K562 (cell line): Measurements from ENCODE around the gene DYNC1H1. TPM values are rescaled to one million over a fixed set of nuclear protein-coding genes. Genes with fewer than 3 reads are reported as not detected.
A peak's percentile ranks its signal among the peaks of the same experiment; 100 is the strongest.

ENCODE experiments used
- EGR1 ChIP-seq: fragments of 450-650 bp; conservative IDR thresholded peaks from 2 replicates; pipeline ENCODE4 v1.6.1; 2017; ENCODE audit warnings: mild to moderate bottlenecking
- FOXJ2 ChIP-seq: fragments of 200-800 bp; sonication (Bioruptor generic); IDR thresholded peaks from 2 replicates; pipeline ENCODE4 v1.6.1; 2016; ENCODE audit warnings: missing genetic modification characterization, missing compliant biosample characterization
- MYC ChIP-seq, 2 experiments: fragments of 250-450 bp in 1 of 2; sonication (Bioruptor Pico) in 1 of 2; IDR thresholded peaks; 2 replicates each; pipeline versions ENCODE4 v1.5.1 to v1.6.1; 2012 to 2021; ENCODE audit warnings: low read depth in 2 of 2, borderline replicate concordance in 1 of 2, improper control_type of control experiment in 1 of 2, low read length in 1 of 2, mild to moderate bottlenecking in 1 of 2, moderate library complexity in 1 of 2
- POLR2G ChIP-seq: fragments of 200-400 bp; formaldehyde crosslinking; IDR thresholded peaks from 2 replicates; pipeline ENCODE4 v1.6.1; 2017; ENCODE audit warnings: low read depth, mild to moderate bottlenecking, antibody characterized with exemption, low read length, moderate library complexity
- ZBTB7A ChIP-seq: IDR thresholded peaks from 2 replicates; pipeline ENCODE4 v1.6.1; 2011; ENCODE audit warnings: low read depth, mild to moderate bottlenecking, low read length, moderate library complexity, borderline replicate concordance; ENCODE audit not compliant: control insufficient read depth
- polyA plus RNA-seq, 8 experiments: library from polyadenylated mRNA; depleted of rRNA in 4 of 8; stranded (reverse) in 5 of 8; unstranded in 3 of 8; fragments of >200 nt; fragmentation: Nextera tagmentation in 2 of 8; fragmentation: Illumina TruSeq in 1 of 8; extraction: Ambion mirVana in 2 of 8; extraction: Trizol in 1 of 8; gene quantifications; 2 replicates each; pipeline versions ENCODE4 v1.2.1 to v1.2.3, GENCODE V29; 2011 to 2014; ENCODE audit warnings: inconsistent platforms in 1 of 8, missing spikeins in 1 of 8
- total RNA-seq, 7 experiments: library from RNA; depleted of rRNA in 6 of 7; stranded (reverse); fragments of >200 nt in 6 of 7; fragmentation: Illumina TruSeq in 2 of 7; extraction: Trizol in 2 of 7; gene quantifications; 2 replicates each; pipeline versions ENCODE4 v1.2.1 to v1.2.3, GENCODE V29; 2011 to 2021; ENCODE audit warnings: low replicate concordance in 1 of 7
- TF ChIP-seq, protein P1 (sequence below), 2 experiments: fragments of 450-650 bp; formaldehyde crosslinking in 1 of 2; IDR thresholded peaks; 2 replicates each; pipeline versions ENCODE4 v1.4.0 to v1.6.1; 2014 to 2020; ENCODE audit warnings: mild to moderate bottlenecking in 2 of 2, borderline replicate concordance in 1 of 2, low read depth in 1 of 2
- TF ChIP-seq, protein P2 (sequence below): sonication (generic); formaldehyde crosslinking; IDR thresholded peaks from 2 replicates; pipeline ENCODE4 v1.8.0; 2022; ENCODE audit warnings: missing genetic modification reagents, mild to moderate bottlenecking, moderate library complexity, borderline replicate concordance
- TF ChIP-seq, protein P3 (sequence below): fragments of 450-650 bp; IDR thresholded peaks from 2 replicates; pipeline ENCODE4 v1.6.1; 2018; ENCODE audit not compliant: partially characterized antibody
- TF ChIP-seq, protein P4 (sequence below): fragments of 450-650 bp; formaldehyde crosslinking; IDR thresholded peaks from 2 replicates; pipeline ENCODE4 v1.4.0; 2020; ENCODE audit warnings: mild to moderate bottlenecking, moderate library complexity

Gene DYNC1H1
- total and polyA plus RNA-seq, 9 of the 15 experiments (the other 6 are each of a cell fraction or from before 2014, with no cell fraction given) = 31.9 to 335 (median 115) TPM

DNA sequence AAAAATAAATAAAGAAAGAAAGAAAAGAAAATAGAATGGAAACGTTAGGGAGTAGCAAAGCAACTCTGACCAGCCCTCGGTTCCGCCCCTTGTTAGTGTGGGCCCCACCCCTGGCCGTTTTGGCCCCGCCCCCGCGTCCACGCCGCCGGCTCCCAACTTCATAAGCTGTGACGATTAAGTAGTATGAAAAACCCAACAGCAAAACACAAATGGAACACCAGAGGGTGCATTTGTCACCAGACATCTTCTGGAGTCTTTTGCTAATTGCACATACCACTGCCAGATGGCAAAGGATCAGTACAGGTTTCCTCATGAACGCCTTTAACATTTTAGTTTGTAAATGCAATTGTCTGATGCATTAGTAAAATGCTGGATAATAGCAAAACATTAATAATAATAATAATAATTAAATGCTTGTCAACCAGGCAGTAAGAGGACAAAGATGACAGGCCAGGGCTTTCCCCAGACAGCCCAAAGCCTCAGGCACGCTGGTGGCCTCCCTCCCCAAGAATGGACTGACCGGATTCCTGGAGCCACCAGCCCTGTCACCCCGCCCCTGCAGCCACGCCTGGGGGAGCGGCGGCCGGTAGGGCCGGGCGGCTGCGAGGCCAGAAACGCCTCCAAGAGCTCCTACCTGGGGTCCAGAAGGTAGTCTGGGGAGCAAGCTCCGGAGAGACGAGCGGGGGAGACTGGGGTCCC is 98.9 kb downstream of the DYNC1H1 start (continued):
- TF ChIP-seq, protein P1, sequence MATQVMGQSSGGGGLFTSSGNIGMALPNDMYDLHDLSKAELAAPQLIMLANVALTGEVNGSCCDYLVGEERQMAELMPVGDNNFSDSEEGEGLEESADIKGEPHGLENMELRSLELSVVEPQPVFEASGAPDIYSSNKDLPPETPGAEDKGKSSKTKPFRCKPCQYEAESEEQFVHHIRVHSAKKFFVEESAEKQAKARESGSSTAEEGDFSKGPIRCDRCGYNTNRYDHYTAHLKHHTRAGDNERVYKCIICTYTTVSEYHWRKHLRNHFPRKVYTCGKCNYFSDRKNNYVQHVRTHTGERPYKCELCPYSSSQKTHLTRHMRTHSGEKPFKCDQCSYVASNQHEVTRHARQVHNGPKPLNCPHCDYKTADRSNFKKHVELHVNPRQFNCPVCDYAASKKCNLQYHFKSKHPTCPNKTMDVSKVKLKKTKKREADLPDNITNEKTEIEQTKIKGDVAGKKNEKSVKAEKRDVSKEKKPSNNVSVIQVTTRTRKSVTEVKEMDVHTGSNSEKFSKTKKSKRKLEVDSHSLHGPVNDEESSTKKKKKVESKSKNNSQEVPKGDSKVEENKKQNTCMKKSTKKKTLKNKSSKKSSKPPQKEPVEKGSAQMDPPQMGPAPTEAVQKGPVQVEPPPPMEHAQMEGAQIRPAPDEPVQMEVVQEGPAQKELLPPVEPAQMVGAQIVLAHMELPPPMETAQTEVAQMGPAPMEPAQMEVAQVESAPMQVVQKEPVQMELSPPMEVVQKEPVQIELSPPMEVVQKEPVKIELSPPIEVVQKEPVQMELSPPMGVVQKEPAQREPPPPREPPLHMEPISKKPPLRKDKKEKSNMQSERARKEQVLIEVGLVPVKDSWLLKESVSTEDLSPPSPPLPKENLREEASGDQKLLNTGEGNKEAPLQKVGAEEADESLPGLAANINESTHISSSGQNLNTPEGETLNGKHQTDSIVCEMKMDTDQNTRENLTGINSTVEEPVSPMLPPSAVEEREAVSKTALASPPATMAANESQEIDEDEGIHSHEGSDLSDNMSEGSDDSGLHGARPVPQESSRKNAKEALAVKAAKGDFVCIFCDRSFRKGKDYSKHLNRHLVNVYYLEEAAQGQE (IDR thresholded peaks at IDR 0.05; ENCODE audit: borderline replicate concordance) = peak; percentile 31; the same call in 1 of the 2 replicates
- TF ChIP-seq, protein P1 (CRISPR knock-in tag; IDR thresholded peaks at IDR 0.05; ENCODE audit: low read depth) = no peak
- TF ChIP-seq MYC (IDR thresholded peaks at IDR 0.05; ENCODE audit: low read depth, low read length) = peak; percentile 15; the same call in 1 of the 2 replicates
- TF ChIP-seq MYC (CRISPR knock-in tag; IDR thresholded peaks at IDR 0.05; ENCODE audit: borderline replicate concordance, low read depth) = no peak
- TF ChIP-seq EGR1 = peak; percentile 36; the same call in 1 of the 2 replicates
- no peak for TF ChIP-seq FOXJ2 (tag)
- TF ChIP-seq, protein P2, sequence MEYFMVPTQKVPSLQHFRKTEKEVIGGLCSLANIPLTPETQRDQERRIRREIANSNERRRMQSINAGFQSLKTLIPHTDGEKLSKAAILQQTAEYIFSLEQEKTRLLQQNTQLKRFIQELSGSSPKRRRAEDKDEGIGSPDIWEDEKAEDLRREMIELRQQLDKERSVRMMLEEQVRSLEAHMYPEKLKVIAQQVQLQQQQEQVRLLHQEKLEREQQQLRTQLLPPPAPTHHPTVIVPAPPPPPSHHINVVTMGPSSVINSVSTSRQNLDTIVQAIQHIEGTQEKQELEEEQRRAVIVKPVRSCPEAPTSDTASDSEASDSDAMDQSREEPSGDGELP (CRISPR knock-in tag) = peak; percentile 11; the same call in 1 of the 2 replicates
- TF ChIP-seq, protein P3, sequence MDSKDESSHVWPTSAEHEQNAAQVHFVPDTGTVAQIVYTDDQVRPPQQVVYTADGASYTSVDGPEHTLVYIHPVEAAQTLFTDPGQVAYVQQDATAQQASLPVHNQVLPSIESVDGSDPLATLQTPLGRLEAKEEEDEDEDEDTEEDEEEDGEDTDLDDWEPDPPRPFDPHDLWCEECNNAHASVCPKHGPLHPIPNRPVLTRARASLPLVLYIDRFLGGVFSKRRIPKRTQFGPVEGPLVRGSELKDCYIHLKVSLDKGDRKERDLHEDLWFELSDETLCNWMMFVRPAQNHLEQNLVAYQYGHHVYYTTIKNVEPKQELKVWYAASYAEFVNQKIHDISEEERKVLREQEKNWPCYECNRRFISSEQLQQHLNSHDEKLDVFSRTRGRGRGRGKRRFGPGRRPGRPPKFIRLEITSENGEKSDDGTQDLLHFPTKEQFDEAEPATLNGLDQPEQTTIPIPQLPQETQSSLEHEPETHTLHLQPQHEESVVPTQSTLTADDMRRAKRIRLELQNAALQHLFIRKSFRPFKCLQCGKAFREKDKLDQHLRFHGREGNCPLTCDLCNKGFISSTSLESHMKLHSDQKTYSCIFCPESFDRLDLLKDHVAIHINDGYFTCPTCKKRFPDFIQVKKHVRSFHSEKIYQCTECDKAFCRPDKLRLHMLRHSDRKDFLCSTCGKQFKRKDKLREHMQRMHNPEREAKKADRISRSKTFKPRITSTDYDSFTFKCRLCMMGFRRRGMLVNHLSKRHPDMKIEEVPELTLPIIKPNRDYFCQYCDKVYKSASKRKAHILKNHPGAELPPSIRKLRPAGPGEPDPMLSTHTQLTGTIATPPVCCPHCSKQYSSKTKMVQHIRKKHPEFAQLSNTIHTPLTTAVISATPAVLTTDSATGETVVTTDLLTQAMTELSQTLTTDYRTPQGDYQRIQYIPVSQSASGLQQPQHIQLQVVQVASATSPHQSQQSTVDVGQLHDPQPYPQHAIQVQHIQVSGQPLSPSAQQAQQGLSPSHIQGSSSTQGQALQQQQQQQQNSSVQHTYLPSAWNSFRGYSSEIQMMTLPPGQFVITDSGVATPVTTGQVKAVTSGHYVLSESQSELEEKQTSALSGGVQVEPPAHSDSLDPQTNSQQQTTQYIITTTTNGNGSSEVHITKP = peak; percentile 95
- TF ChIP-seq ZBTB7A = 0 out of 2 replicates have a peak, but pooled peaks have one; percentile 21
- TF ChIP-seq, protein P4, sequence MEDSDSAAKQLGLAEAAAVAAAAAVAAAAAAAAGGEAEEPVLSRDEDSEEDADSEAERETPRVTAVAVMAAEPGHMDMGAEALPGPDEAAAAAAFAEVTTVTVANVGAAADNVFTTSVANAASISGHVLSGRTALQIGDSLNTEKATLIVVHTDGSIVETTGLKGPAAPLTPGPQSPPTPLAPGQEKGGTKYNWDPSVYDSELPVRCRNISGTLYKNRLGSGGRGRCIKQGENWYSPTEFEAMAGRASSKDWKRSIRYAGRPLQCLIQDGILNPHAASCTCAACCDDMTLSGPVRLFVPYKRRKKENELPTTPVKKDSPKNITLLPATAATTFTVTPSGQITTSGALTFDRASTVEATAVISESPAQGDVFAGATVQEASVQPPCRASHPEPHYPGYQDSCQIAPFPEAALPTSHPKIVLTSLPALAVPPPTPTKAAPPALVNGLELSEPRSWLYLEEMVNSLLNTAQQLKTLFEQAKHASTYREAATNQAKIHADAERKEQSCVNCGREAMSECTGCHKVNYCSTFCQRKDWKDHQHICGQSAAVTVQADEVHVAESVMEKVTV (CRISPR knock-in tag) = peak; percentile 29; the same call in 1 of the 2 replicates
- peak; percentile 52; the same call in 1 of the 2 replicates for TF ChIP-seq POLR2G
